ENCODE measurements around the gene EEIG1.

Gene EEIG1

DNA sequence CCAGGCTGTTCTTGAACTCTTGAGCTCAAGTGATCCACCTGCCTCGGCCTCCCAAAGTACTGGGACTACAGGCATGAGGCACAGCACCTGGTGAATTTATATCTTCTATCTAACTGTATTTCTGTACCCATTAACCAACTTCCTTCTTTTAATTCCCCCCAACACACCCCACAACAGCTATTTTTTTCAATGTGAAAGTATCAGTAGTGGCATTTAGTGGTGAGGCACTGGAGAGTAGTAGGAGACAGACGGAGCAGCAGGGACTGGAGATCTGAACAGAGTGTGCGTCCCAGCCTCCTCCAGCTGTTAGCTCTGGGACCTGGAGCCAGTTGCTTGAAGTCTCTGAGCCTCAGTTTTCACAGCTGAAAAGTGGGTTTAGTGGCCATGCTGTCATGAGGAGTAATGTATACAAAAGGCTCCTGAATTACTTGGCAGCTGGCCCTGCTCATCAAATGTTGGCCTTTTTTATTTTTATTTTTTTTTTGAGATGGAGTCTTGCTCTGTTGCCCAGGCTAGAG is 11.0 kb upstream of the EEIG1 start:
- POLR2A ChIA-PET = interaction anchor here (0.5 kb wide), 1 partner anchor 14 kb away, joined by 3 read pairs; no protein-coding TSS in a partner anchor
- no peak for DNase-seq (ENCODE audit: extremely low spot score)
- CTCF ChIA-PET = interaction anchor here (0.7 to 1.9 kb wide), 6 partner anchors 11 to 125 kb away, joined by 3 to 6 read pairs (median 4); no protein-coding TSS in a partner anchor
- TF ChIP-seq, protein P1, sequence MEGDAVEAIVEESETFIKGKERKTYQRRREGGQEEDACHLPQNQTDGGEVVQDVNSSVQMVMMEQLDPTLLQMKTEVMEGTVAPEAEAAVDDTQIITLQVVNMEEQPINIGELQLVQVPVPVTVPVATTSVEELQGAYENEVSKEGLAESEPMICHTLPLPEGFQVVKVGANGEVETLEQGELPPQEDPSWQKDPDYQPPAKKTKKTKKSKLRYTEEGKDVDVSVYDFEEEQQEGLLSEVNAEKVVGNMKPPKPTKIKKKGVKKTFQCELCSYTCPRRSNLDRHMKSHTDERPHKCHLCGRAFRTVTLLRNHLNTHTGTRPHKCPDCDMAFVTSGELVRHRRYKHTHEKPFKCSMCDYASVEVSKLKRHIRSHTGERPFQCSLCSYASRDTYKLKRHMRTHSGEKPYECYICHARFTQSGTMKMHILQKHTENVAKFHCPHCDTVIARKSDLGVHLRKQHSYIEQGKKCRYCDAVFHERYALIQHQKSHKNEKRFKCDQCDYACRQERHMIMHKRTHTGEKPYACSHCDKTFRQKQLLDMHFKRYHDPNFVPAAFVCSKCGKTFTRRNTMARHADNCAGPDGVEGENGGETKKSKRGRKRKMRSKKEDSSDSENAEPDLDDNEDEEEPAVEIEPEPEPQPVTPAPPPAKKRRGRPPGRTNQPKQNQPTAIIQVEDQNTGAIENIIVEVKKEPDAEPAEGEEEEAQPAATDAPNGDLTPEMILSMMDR (IDR thresholded peaks at IDR 0.05; ENCODE audit: control extremely low read depth, extremely low read depth, low read depth, missing control alignments) = no peak

DNA sequence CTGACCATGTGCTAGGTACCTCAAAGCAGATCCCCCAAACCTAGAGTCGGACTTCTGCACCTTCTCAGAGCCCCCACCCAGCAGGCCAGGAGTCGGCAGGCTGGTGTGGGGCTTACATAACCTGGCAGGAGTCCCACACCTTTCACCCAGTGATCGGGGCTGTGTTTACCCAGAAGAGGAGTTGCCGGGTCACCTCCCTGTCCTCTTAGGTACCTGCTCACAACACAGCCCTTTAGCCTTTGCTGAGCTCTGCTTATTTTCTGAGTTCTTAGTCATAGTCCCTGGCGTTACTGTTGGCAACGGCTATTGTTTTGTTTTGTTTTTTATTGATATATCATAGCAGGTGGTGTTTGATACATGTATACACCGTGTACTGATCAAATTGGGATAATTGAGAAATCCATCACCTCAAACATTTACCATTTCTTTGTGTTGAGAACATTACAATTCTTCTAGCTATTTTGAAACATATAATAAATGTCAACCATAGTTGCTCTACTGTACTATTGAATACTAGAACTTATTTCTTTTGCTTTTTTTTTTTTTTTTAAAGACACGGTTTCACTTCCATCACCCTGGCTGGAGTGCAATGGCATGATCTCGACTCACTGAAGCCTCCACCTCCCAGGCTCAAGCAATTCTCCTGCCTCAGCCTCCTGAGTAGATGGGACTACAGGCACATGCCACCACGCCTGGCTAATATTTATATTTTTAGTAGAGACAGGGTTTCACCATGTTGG is 10.4 kb upstream of the EEIG1 start:
- TF ChIP-seq, protein P1 (IDR thresholded peaks at IDR 0.05; ENCODE audit: control extremely low read depth, extremely low read depth, low read depth, missing control alignments) = no peak
- no peak for DNase-seq (ENCODE audit: extremely low spot score)
- ChIA-PET POLR2A (interaction anchor here (0.5 to 0.8 kb wide), 2 partner anchors 9 to 15 kb away, joined by 3 read pairs; no protein-coding TSS in a partner anchor), CTCF (interaction anchor here (0.7 to 1.9 kb wide), 6 partner anchors 12 to 126 kb away, joined by 3 to 6 read pairs (median 4); no protein-coding TSS in a partner anchor)

DNA sequence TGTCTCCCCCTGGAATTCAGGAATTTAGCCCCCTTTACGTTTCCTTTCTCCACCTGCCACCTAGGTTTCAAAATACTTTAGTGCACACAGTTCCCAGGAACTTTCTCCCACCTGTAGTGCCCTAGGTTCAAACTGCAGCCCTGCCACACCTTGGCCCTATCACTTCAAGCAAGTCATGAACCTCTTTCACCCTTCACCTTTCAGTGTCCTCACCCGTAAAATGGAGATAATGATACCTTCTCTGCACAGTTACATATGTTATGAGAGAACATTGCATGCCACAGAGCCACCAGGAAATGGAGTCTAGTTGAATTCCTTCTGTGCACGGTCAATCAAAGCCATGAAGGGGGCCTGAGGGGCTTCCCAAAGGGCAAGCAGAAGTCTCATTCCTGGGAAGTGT is 9.8 kb upstream of the EEIG1 start:
- CTCF ChIA-PET = interaction anchor here (1.4 to 1.9 kb wide), 2 partner anchors 12 to 16 kb away, joined by 3 to 6 read pairs; no protein-coding TSS in a partner anchor
- TF ChIP-seq, protein P1 (IDR thresholded peaks at IDR 0.05; ENCODE audit: control extremely low read depth, extremely low read depth, low read depth, missing control alignments) = no peak
- DNase-seq (ENCODE audit: extremely low spot score) = no peak
- POLR2A ChIA-PET = interaction anchor here (0.8 kb wide), 1 partner anchor 8 kb away, joined by 3 read pairs; no protein-coding TSS in a partner anchor

DNA sequence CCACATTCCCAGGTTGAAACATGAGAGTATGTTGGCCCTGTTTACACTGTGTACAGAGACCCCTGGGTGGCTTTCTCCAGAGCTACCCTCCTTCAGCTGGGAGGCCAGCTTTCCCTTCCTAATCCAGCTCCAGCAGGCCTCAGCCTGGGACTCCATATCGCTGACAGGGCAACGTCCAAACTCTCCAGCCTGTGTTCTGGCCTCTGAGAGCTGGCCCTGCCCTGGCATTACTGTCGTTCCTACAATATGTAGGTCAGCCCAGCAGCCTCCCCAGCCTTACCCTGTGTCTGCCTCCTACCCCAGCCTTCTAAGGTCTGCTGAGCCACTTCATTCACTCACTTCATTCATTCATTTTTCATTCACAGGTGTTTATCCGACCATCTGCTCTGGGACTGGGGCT is 8.3 kb upstream of the EEIG1 start:
- TF ChIP-seq, protein P1 (IDR thresholded peaks at IDR 0.05; ENCODE audit: control extremely low read depth, extremely low read depth, low read depth, missing control alignments) = no peak
- ChIA-PET POLR2A (no interaction called here), CTCF (interaction anchor here (1.0 kb wide), 1 partner anchor 45 kb away, joined by 3 read pairs; no protein-coding TSS in a partner anchor)
- no peak for DNase-seq (ENCODE audit: extremely low spot score)

DNA sequence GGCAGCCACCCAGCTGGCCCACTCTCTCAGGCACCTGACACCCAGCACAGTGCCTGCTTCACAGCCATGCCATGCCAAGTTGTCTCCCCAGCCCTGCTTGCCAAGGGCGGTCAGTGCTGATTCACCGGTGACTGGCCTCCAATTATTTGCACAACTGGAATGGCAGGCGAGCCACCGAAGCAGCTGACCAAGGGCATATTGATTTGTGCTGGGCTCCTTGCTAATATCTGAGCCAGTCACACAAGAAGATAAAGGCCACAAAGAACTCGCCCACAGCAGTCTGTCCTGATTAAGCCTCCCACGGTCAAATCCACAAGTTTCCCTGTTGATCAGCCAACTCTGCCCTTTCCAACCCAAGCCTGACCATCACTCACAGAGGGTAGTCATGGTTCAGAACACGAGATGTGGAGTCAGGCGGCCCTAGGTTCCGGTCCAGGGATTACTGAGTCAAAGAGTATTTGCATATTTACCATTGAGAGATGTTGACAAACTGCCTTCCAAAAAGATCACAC is 6.4 kb upstream of the EEIG1 start:
- ChIA-PET POLR2A (no interaction called here), CTCF (interaction anchor here (1.4 kb wide), 1 partner anchor 13 kb away, joined by 3 read pairs; no protein-coding TSS in a partner anchor)
- DNase-seq (ENCODE audit: extremely low spot score) = no peak
- TF ChIP-seq, protein P1 (IDR thresholded peaks at IDR 0.05; ENCODE audit: control extremely low read depth, extremely low read depth, low read depth, missing control alignments) = no peak

DNA sequence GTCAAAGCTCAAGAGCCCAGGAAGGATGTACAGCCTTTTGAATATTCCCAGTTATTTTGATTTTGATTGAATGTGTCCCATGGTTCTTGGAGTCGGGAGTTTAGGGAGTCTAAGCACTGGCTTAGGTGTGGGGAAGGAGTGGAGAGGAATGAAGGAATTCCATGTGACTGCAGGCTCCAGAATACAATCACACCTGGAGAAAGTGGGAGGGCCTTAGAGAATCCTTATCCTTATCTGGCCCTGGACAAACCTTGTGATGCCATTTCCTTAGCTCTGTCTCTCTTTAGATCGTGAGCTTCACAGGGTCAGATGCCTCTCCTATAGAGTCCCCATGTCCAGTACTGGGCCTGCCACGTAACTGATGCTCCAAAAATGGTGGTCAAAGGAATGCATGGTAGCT is 4.2 kb upstream of the EEIG1 start:
- DNase-seq (ENCODE audit: extremely low spot score) = no peak
- ChIA-PET POLR2A (no interaction called here), CTCF (interaction anchor here (0.9 to 2.8 kb wide), 3 partner anchors 41 to 49 kb away, joined by 3 to 13 read pairs (median 3); no protein-coding TSS in a partner anchor)
- TF ChIP-seq, protein P1 (IDR thresholded peaks at IDR 0.05; ENCODE audit: control extremely low read depth, extremely low read depth, low read depth, missing control alignments) = no peak

Measured in GM10248 (cell line).